ENCODE data around the gene BBOX1. TPM values are rescaled to one million over a fixed set of nuclear protein-coding genes. Genes with fewer than 3 reads are reported as not detected.

BBOX1 gene
- total RNA-seq, 1 experiment from 2014 or later, result not detected

GRCh38 chr11:27108809-27109208 lies 68.2 kb downstream of the BBOX1 start:
- BruUV-seq (replicated peaks), result no TSS peak
- no peaks in the 10 kb centered on the region for H3K27me3 ChIP-seq (ENCODE audit: control insufficient read depth, insufficient read depth, low read length)
- ChIA-PET CTCF (no interaction called here), POLR2A (interaction anchor here (0.6 kb wide), 1 partner anchor 179 kb away, joined by 3 read pairs; no protein-coding TSS in a partner anchor)
- H3K4me1 ChIP-seq (ENCODE audit: control insufficient read depth, insufficient read depth, low read length), result no peaks in the 10 kb centered on the region
- no peaks in the 10 kb centered on the region for H3K9me3 ChIP-seq (ENCODE audit: control insufficient read depth, insufficient read depth, low read depth, low read length)
- in situ Hi-C loops (cut with HindIII; ENCODE audit: low pct_unique_long_range_greater_than_20kb, low sequenced_read_pairs), result no loop called here
- H3K4me3 ChIP-seq (ENCODE audit: low read depth in 2 of 2, low read length in 2 of 2), result no peak overlapping the region
- DNase-seq (ENCODE audit: low read depth, low spot score) (no peak), ATAC-seq (no peak)
- TF ChIP-seq CTCF (IDR thresholded peaks at IDR 0.05) (no peak), TCF7L2 (IDR thresholded peaks at IDR 0.05; ENCODE audit: low read depth, low read length) (no peak), SIN3A (IDR thresholded peaks at IDR 0.05; ENCODE audit: borderline replicate concordance, insufficient read depth, low read depth, low read length) (no peak)
- no peaks in the 10 kb centered on the region for H3K36me3 ChIP-seq (ENCODE audit: control insufficient read depth, insufficient read depth, low read length)
- H3K27ac ChIP-seq (ENCODE audit: low read length), result no peak overlapping the region
- intact Hi-C loops (cut with micrococcal nuclease; ENCODE audit: unreplicated experiment), result no loop called here

DNA sequence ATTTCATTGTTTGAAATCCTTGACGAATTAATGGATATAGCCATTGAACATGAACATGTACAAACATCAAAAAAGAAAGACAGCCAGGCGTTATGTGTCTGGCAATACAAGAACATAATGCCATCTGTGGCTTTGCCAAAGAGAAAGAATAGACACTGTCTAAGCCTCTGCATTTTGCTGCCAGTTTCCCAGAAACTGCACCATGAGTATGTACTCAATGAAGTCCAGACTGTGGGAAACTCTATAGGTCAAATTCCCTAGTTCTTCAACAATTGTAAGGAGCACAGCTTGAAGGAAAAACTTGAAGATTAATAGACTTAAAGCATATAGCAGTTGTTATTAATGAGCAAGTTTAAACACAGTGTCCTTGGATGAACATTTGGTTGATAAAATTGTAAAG lies 71.3 kb downstream of the BBOX1 start:
- POLR2A ChIA-PET, result no interaction called here
- no peaks in the 10 kb centered on the region for H3K27me3 ChIP-seq (ENCODE audit: control insufficient read depth, insufficient read depth, low read length)

More for the DNA sequence above, 71.3 kb downstream of the BBOX1 start:
- Histone ChIP-seq H3K36me3 (ENCODE audit: control insufficient read depth, insufficient read depth, low read length) (no peaks in the 10 kb centered on the region), H3K4me1 (ENCODE audit: control insufficient read depth, insufficient read depth, low read length) (no peaks in the 10 kb centered on the region), H3K4me3 (ENCODE audit: low read depth in 2 of 2, low read length in 2 of 2) (no peak overlapping the region), H3K27ac (ENCODE audit: low read length) (no peak overlapping the region), H3K9me3 (ENCODE audit: control insufficient read depth, insufficient read depth, low read depth, low read length) (no peaks in the 10 kb centered on the region)
- BruUV-seq (replicated peaks), result no TSS peak
- CTCF ChIA-PET, result no interaction called here
- intact Hi-C loops (cut with micrococcal nuclease; ENCODE audit: unreplicated experiment) (no loop called here), in situ Hi-C loops (cut with HindIII; ENCODE audit: low pct_unique_long_range_greater_than_20kb, low sequenced_read_pairs) (no loop called here)
- DNase-seq (ENCODE audit: low read depth, low spot score) (no peak), ATAC-seq (no peak)
- TF ChIP-seq TCF7L2 (IDR thresholded peaks at IDR 0.05; ENCODE audit: low read depth, low read length) (no peak), POLR2AphosphoS5 (IDR thresholded peaks at IDR 0.05; ENCODE audit: low read depth, low read length) (no peak), SIN3A (IDR thresholded peaks at IDR 0.05; ENCODE audit: borderline replicate concordance, insufficient read depth, low read depth, low read length) (no peak), CTCF (IDR thresholded peaks at IDR 0.05) (no peak)
- TF ChIP-seq, protein P1, sequence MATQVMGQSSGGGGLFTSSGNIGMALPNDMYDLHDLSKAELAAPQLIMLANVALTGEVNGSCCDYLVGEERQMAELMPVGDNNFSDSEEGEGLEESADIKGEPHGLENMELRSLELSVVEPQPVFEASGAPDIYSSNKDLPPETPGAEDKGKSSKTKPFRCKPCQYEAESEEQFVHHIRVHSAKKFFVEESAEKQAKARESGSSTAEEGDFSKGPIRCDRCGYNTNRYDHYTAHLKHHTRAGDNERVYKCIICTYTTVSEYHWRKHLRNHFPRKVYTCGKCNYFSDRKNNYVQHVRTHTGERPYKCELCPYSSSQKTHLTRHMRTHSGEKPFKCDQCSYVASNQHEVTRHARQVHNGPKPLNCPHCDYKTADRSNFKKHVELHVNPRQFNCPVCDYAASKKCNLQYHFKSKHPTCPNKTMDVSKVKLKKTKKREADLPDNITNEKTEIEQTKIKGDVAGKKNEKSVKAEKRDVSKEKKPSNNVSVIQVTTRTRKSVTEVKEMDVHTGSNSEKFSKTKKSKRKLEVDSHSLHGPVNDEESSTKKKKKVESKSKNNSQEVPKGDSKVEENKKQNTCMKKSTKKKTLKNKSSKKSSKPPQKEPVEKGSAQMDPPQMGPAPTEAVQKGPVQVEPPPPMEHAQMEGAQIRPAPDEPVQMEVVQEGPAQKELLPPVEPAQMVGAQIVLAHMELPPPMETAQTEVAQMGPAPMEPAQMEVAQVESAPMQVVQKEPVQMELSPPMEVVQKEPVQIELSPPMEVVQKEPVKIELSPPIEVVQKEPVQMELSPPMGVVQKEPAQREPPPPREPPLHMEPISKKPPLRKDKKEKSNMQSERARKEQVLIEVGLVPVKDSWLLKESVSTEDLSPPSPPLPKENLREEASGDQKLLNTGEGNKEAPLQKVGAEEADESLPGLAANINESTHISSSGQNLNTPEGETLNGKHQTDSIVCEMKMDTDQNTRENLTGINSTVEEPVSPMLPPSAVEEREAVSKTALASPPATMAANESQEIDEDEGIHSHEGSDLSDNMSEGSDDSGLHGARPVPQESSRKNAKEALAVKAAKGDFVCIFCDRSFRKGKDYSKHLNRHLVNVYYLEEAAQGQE (IDR thresholded peaks at IDR 0.05; ENCODE audit: insufficient read depth in 1 of 2, low read depth in 2 of 2, low read length in 1 of 2), result no peak
